Breast epithelium (tissue), 3 donors: ENCODE data around the gene KCTD6.

Experiments
- CTCF ChIP-seq, 3 donors: fragments of 450-650 bp; IDR thresholded peaks; one replicate each; pipeline ENCODE4 v1.5.1; 2016 to 2017; ENCODE audit warnings: antibody characterized with exemption in 3 of 3, mild to moderate bottlenecking in 3 of 3, moderate library complexity in 3 of 3
- POLR2A ChIP-seq: fragments of 450-650 bp; IDR thresholded peaks from one replicate; pipeline ENCODE4 v1.6.1; 2016; ENCODE audit warnings: antibody characterized with exemption, mild to moderate bottlenecking, moderate library complexity

GRCh38 chr3:58480309-58480708 is 11.6 kb upstream of the KCTD6 start:
- no peak for TF ChIP-seq CTCF (IDR thresholded peaks at IDR 0.05)
- TF ChIP-seq POLR2A = no peak
